T-helper 22 cell (primary cell): ENCODE results near the gene RFNG.

ENCODE experiments used
- DNase-seq: peaks from one replicate; pipeline ENCODE4 v3.0.0-alpha.2; 2020; ENCODE audit warnings: low read depth

RFNG gene

DNA sequence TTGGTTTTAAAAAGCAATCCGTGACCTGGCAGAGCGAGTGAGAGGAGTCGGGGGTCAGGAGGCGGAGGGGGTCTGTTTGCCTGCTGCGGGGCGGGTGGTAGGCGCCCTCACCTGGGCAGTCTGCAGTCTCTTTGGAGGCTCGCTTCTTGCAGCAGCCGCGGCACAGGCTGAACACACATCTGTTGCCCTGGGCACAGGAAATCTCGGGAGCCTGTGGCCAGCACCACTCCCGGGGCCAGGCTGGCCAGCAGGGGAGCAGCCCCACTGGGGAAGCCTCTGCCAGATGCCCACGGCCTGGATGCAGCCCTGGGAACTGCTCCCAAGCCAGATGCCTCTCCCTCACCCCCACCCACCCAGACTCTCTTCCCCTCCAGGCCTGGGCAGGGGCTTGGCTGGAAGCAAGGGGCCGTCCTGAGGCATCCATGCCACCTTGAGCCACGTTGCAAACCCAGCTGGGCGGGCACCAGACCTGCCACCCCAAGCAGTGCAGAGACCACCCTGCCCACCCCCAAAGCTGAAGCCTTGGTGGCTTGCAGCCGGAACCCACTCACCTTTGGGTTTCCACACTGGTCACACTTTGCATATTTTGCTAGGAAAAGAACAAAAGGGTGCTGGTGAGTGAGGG, 6.7 kb upstream of the RFNG start:
- DNase-seq: no peak

DNA sequence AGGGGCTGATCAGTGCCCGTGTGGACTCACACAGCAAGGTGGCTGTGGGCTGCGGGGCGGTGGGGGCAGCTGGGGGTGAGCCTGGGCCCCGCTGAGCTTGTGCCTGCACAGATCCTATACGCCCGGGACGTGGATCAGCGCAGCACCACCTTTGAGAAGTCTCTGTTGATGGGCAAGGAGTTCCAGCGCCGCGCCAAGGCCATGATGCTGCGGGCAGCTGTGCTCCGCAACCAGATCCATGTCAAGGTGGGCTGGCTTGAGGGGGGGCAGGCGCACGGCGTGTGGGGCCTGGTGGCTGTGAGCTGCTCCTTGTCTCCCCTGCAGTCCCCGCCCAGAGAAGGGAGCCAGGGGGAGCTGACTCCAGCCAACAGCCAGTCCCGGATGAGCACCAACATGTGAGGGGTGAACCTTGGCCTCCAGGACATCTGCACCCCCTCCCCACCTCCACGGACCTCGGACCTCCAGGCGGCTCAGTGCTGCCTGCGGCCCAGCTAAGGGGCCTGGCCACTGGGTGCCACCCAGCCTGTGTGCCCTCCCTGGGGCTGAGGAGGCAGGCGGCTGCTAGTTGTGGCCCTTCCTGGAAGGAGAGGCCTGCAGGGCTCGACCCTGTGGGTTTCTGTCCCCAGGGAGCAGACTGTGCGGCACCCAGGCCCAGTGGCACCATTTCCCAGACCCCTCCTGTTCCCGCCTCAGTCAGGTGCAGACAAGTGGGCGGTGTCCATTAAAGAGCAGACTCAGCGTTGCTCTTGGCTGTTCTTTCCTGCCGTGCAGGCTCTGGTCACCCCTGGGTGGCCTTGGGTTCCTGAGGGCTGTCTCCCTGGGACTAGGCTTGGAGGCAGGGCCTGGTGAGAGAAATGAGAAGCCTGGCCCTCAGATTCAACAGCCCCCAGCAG, 5.4 kb upstream of the RFNG start:
- DNase-seq: no peak

DNA sequence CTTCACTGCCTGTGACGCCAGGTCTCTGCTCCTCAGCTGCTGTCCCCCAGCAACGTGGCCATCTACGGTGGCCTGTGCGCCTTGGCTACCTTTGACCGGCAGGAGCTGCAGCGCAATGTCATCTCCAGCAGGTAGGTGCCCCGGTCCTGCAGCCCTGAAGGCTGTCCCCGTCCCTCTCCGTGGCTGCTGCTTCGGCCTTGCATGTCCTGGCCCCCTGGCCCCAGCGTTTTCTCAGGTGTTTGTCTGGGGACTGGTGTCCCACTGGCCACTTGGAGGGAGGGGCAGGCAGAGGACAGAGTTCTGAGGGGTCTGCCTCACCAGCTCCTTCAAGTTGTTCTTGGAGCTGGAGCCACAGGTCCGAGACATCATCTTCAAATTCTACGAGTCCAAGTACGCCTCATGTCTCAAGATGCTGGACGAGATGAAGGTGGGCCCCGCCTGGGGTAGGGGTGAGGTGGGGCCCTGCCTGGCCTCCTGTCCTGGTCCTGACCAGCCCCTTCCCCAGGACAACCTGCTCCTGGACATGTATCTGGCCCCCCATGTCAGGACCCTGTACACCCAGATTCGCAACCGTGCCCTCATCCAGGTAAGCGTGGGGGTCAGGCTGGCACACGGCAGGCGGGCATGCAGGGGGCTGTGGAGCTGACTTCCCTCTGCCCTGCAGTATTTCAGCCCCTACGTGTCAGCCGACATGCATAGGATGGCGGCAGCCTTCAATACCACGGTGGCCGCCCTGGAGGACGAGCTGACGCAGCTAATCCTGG, 4.5 kb upstream of the RFNG start:
- no peak for DNase-seq

DNA sequence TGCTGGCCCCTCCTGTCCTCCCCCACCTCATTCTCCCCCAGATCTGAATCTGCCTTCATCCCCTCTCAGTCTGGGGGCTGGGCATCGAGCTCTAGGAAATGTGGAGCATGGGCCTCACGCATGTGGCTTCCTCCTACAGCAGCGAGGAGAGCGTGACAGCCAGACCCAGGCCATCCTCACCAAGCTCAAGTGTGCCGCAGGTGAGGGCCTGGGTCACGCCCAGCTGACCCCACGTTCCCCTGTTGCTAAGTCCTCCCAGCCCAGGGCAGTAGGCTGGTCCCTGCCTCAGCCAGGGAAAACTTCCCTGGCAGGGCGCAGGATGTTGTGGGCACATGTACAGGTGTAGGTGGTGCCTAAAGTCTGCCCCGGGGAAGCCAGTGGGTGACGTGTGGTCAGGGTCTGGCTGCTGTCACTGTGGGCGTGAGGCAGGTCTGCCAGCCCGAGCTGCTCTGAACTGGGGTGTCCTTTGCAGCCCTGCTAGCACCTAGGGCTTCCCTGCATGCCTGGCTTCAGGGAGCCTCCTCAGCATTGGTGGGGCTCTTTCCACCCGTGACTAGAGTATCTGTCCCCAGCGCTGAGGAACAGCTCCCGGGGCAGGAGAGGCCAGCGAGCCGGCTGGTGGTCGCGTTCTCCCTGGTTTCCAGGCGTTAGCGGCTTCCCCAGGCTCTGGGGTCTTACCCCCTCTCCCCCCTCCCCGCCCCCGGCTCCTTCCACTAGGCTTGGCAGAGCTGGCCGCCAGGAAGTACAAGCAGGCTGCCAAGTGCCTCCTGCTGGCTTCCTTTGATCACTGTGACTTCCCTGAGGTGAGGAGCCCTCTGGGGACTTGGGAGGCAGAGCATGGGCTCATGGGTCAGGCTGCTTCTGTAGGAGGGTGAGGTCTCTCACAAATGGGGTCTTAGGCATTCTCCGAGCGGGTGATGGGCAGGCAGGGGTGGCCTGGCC, 3.7 kb upstream of the RFNG start:
- no peak for DNase-seq

DNA sequence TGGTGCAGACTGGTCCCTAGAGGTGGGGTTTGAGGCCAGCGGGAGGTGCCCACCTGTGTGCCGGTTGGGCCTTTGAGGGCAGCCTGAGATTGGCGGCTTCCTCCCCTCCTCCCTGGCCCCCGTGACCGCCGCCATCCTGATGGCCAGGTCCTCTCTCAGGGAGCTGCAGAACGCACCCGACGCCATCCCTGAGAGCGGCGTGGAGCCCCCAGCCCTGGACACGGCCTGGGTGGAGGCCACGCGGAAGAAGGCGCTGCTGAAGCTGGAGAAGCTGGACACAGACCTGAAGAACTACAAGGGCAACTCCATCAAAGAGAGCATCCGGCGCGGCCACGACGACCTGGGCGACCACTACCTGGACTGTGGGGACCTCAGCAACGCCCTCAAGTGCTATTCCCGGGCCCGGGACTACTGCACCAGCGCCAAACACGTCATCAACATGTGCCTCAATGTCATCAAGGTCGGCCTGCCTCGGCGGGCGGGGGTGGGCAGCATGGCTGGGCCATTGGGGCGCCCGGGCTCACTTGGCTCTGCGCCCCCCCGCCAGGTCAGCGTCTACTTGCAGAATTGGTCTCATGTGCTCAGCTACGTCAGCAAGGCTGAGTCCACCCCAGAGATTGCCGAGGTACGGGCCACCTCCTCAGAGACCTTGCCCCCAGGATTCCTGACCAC, 2.9 kb upstream of the RFNG start:
- no peak for DNase-seq

DNA sequence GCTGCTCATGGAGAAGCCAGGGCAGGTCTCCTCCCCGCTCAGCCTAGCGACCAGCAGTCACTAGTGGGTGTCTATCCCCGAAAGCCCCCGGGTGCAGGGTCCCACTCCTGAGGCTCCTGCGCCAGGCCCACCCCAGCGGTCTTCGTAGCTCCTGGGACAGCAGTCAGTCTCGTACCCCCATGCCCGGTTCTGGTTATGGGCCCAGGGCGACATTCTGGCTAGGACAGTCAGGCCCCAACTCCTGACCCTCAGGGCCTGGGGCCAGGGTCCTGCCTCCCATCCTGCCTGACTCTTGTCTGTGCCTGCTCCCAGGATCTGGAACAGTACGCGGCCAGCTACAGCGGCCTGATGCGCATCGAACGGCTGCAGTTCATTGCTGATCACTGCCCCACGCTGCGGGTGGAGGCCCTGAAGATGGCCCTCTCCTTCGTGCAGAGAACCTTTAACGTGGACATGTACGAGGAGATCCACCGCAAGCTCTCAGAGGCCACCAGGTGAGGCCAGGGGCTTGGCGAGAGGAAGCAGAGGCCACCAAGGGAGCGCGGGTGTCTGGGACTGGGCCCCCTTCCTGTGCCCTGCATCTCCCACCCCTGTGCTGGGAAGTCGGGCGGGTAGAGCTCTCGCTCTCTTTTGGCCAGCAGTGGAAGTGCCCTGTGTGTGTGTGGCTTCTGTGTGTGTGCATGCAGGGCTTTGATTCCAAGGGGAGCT, 2.1 kb upstream of the RFNG start:
- no peak for DNase-seq

DNA sequence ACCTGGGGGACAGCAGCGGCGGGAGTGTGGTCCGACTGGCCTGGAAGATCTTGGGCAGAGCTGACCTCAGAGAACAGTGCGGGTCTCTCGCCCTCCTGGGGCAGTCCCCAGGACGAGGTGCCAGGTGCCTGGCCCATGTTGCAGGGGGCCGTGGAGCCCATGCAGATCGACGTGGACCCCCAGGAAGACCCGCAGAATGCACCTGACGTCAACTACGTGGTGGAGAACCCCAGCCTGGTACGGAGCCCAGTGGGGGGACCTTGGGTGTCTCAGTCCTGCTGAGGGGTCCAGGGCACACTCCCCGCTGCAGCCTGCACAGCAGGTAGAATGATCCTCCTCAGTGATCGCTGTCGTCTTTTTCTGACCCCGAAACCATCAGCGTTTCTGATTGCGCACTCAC, 1.5 kb upstream of the RFNG start:
- DNase-seq: no peak

DNA sequence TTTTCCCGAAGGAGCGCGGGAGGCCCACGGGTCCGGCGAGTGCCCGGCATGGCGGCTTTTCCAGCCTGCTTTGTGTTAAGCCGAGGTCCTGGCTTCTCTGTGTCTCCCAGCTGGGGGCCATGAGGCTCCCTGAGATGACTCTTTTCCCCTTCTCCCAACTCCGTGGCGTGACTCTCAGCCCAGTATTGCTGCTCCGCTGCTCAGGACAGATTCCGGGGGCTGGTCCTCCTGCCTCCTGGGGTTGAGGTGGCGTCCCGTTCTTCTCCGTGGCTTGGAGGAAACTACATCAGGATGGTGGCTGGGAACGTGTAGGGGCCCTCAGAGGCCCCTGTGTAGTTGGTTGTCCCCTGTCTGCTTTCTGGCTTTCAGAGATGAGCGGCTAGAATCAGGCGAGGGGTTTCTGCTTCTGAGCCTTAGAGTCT, 1.0 kb upstream of the RFNG start:
- no peak for DNase-seq

DNA sequence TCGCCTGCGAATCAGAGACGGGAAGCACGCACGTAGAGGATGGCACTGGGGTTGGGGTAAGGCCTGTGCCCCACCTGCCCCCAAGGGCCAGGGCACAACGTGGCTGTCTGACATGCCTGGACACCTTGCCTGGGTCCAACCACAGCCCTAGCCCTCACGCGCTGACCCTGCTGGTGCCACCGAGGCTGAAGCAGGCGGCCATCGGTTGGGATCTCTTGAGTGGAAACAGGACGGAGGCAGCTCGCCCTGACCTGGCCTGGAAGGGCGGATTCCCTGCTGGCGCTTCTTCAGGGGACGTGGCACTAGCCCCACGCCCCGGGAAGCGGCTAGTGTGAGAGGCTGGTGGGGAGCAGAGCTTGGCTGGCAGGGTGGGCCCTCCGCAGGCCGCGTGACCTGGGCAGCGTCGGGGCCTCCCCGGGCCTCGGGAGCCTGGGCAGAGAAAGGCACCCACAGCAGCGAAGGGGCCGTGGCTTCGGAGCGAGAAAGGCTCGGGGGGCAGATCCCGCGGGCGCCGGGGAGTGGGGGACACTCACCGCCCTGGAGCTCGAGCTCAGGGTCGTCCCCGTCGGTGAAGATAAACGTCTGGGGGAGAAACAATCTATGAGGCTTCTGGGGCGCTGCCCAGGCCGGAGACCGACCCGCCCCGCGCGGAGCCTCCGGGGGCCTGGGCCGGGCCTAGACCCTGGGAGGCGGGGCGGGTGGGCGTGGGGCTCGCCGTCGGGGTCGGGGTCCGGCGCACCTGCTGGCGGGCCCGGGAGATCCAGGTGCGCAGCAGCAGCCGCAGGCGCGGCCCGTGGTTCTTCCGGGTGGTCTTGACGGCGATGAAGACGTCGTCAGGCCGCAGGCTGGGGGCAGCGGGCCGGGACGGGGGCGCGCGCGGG, 610 bp downstream of the RFNG start:
- no peak for DNase-seq

DNA sequence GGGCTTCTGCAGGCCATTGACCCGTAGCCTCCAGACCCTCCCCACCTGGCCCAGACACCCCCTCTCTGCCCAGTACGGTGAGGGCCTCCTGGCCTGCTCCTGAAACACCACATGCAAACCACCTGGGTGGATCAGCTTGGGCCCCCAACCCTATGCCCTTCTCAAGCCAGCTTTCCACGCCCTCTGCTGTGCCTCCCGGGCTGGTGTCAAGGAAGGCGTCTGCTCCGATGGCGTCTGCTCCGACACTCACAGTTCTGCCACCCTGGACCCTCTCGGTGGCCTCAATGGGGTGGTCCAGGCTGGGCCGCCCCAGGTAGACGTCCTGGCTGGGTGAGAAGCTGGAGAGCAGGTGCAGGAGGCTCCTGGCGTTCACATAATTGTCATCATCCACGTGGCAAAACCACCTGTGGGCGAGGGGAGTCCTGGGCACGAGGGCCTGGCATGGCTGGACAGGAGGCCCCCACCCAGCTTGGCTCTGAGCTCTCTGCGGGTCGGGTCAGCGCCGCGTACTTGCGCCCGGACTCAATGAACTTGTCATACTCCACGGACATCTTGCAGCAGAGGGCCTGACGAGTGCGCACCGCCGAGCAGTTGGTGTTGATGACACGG, 1.4 kb downstream of the RFNG start:
- no peak for DNase-seq

DNA sequence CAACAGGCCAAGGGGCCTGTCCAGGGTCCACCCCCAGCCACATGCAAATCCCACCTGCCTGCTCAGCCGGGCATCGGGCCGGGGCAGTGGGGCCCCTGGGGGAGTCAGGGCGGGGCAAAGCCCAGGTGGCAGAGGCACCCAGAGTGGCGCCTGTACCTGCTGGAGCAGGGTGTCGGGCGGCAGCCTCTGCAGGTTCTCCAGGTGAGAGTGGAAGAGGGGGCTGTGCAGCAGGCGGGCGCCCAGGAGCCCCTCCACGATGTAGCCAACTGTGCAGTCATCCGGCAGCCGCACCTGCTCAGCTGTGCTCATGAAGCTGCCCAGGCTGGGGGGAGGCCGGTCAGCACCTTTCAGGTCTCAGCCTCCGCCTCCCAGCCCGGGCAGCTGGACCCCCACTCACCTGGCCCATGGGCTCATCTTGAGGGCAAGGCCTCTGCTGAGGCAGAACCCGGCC, 2.1 kb downstream of the RFNG start:
- DNase-seq: no peak

DNA sequence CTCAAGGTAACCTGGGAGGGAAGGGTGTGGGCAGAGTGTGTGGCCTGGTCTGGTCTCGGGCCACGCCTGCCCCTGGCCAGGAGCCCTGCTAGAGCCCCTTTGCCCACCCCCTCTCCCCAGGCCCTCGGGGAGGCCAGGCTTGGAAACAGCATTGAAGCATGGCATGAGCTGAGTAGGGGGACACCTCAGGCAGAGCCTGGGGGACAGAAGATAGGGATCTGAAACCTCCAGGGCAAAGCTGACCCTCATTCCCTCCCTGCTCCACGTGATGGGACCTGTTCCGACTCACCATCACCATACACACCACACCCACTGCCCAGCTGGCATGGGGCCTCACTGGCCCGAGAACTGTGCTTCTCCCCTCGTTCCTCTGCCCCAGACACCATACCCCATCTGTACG, 2.5 kb downstream of the RFNG start:
- DNase-seq: no peak

DNA sequence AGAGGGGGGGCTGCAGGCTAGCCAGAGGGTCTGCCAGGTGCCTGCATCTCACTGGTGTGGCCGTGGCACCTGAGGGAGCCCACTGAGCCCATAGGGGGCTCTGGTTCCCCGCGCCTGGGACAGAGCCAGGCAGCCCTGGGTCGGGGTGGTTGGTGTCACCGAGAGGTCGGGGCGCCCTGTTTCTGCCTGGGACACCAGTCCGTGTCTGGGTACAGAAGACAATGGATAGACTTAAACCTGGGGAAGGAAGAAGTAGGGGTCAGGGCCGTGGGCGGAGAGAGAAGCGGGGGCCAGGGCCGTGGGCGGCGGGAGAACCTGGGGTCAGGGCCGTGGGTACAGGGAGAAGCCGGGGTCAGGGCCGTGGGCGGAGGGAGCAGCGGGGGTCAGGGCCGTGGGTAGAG, 3.0 kb downstream of the RFNG start:
- no peak for DNase-seq

DNA sequence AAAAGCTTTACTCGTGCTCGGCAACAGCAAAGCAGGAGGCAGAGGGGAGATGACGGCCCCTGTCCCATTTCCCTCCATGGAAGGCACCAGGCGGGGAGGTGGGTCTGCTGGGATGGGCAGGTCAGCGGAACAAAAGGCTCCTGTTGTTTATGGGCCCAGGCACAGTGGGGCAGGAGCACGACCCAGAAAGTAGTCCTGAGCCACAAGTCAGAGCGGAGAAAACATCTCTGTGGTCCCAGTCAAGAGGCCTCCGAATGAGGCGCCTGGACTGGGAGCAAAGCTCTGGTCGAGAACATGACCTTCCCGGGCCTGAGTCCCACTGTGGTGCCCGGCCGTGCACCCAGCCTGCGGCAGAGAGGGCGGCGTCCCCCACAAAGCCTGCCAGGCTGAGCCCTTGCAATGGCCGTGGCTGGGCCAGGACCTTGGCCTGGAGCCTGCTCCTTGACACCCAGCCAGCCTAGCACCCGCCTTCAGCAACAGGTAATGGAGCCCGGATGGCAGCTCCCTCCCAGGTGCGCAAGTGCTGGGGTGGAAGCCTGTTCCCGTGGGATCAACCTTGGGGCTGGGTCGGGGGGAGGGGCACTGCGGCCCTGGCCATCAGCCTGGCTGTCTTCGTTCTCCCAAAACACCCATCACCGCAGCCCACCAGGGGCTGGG, 3.6 kb downstream of the RFNG start:
- DNase-seq: no peak

DNA sequence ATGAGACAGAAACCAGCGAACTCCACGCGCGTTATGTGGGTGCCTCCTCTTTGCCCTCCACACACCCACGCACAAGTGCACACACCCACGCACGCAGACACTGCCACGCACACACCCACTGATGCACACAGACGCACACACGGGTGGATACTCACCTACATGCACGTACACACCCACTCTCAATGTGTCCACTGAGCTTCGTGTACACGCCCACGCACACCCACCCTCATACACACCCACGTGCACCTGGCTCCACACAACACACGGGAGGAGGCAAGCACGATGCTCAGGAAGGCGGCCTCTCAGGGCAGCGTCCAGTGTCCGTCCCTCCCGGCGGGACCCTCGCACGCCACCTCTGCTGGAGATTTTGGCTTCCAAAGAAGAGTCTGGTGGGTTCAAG, 4.2 kb downstream of the RFNG start:
- no peak for DNase-seq

DNA sequence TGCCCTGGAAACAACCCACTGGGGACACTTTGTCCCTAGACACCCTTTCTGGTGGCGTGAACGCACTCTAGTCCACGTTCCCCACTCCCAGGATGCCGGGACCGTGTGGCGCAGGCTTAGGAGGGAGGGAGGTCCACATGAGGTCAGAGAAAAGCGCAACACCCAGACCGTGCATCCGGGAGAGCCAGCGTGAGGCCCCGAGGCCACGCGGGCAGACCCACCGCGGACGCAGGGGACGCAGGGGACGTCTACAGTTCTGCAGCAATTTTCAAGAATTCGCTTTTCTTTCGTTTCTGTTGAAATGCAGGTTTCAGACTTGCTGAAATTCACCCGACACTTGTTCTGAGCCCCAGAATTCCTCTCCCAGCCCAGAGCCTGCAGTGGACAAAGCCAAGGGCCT, 4.7 kb downstream of the RFNG start:
- no peak for DNase-seq

DNA sequence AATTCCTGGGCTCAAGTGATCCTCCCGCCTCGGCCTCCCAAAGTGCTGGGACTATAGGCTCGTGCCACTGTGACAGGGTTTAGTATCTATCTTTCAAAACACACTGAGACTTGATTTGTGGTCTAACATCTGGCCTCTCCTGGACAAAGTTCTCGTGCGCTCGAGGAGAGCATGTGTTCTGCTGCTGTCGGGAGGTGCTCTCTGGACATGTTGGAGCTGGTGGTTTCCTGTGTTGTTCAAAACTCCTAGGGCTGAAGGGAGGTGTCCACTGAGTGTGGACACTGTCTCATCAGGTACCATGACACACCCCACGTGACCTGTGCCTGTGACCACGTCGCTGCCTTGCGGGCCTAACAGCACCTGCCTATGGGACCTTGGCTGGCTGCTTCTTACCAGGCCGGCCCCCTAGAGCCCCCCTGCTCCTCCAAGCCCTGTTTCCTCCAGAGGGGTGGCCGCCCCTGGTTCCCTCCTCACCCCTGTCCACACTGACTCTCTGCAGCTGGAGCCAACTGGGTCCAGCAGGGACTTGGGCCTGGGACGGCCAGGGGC, 5.6 kb downstream of the RFNG start:
- DNase-seq: no peak

DNA sequence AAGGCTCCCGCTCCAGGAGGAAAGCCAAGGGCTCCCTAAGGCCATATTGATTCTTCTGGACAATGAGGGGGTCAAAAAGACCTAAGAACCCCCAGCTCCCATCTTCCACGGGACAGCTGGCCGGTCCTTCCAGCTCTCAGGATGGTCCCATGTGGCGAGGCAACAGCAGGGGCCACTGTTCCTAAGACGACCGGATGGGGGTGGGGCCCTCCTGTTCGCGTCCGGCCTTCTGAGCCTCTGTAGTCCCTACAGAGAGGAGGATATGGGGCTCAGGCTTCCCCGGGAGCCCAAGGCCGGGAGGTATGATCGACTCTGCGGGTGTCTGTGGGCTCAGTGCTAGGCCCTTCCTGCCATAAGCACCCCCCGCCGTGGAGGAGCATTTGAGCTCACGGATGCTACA, 8.1 kb downstream of the RFNG start:
- no peak for DNase-seq
